Left ventricle myocardium inferior (tissue), 1 donor: ENCODE measurements around the gene SORBS2. TPM values are rescaled to one million over a fixed set of nuclear protein-coding genes. Genes with fewer than 3 reads are reported as not detected.

Source experiments
- DNase-seq: peaks from one replicate; pipeline ENCODE4 v3.0.0-alpha.2; 2020
- H3K27ac ChIP-seq: fragments of 200-600 bp; replicated peaks from 2 replicates; pipeline ENCODE4 v1.8.0; 2021
- H3K27me3 ChIP-seq: fragments of 200-600 bp; 2 replicates; pipeline ENCODE4 v1.8.0; 2021; ENCODE audit warnings: low read depth
- H3K36me3 ChIP-seq: fragments of 200-600 bp; 2 replicates; pipeline ENCODE4 v1.8.0; 2021
- H3K4me1 ChIP-seq: fragments of 200-600 bp; 2 replicates; pipeline ENCODE4 v1.8.0; 2021
- H3K4me3 ChIP-seq: fragments of 200-600 bp; 2 replicates; pipeline ENCODE4 v1.8.0; 2021; ENCODE audit warnings: mild to moderate bottlenecking, moderate library complexity
- H3K9me3 ChIP-seq: fragments of 200-600 bp; replicated peaks from 2 replicates; pipeline ENCODE4 v1.8.0; 2021
- intact Hi-C: fragments of 100-400 bp; cut with micrococcal nuclease; formaldehyde crosslinking; loops from one replicate; pipeline ENCODE4 v1.11.0; 2022
- total RNA-seq: library from RNA; stranded (reverse); fragmentation: NEBNext Ultra II Directional; extraction: Animal tissue kit (Norgen Biotek cat#: 25700); gene quantifications from one replicate; pipeline ENCODE4 v1.2.1, GENCODE V29; 2021
- TF ChIP-seq, protein P1 (sequence below): fragments of 200-600 bp; IDR thresholded peaks from 2 replicates; pipeline ENCODE4 v1.8.0; 2021; ENCODE audit warnings: antibody characterized with exemption, mild to moderate bottlenecking, borderline replicate concordance
- donor health status: DM: no; HTN: yes; CAD: no; lungs with severe emphysema.

SORBS2 gene
- total RNA-seq, 1 donor from 2014 or later, result 1,282 TPM

DNA sequence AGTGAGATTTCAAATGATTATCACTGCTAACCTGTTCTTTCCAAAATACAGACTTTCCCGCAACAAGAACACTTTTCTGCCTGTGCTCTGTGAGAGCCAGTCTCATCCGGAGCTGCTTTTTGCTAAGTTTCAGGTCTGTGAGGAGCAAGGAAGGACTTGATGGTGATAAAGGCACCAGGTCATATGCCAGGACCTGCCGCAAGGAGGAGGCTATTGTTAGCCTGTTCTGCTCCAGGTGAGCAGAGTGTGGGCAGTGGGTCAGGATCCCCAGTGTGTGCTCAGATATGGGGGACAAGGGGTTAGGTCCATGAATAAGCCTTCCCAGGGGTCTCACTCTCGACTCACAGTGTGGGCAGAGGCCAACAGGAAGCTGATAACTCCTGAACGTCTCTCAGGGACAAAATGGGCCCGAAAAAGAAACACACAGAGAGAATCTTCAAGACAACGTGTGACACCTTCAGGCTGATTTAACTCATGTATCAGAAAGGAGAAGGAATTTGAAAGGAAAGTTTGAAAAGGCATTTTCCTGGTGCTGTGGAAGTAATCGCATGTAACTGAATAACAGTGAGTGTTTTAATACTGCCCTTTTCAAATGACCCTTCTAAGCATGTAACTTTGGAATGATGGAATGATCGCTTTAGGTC lies 219.0 kb downstream of the SORBS2 start:
- peaks cover 44% of the 10 kb centered on the region for H3K4me1 ChIP-seq
- H3K4me3 ChIP-seq, result no peak overlapping the region
- no peaks in the 10 kb centered on the region for H3K9me3 ChIP-seq
- H3K36me3 ChIP-seq, result no peaks in the 10 kb centered on the region
- peak overlapping the region; percentile 37 for H3K27ac ChIP-seq
- intact Hi-C loops, result loop anchor here (10.0 kb wide), 2 partner anchors 108 to 168 kb away; partner anchors contain the start of gene UFSP2
- no peak for DNase-seq
- H3K27me3 ChIP-seq, result no peaks in the 10 kb centered on the region
- TF ChIP-seq, protein P1, sequence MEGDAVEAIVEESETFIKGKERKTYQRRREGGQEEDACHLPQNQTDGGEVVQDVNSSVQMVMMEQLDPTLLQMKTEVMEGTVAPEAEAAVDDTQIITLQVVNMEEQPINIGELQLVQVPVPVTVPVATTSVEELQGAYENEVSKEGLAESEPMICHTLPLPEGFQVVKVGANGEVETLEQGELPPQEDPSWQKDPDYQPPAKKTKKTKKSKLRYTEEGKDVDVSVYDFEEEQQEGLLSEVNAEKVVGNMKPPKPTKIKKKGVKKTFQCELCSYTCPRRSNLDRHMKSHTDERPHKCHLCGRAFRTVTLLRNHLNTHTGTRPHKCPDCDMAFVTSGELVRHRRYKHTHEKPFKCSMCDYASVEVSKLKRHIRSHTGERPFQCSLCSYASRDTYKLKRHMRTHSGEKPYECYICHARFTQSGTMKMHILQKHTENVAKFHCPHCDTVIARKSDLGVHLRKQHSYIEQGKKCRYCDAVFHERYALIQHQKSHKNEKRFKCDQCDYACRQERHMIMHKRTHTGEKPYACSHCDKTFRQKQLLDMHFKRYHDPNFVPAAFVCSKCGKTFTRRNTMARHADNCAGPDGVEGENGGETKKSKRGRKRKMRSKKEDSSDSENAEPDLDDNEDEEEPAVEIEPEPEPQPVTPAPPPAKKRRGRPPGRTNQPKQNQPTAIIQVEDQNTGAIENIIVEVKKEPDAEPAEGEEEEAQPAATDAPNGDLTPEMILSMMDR, result no peak

DNA sequence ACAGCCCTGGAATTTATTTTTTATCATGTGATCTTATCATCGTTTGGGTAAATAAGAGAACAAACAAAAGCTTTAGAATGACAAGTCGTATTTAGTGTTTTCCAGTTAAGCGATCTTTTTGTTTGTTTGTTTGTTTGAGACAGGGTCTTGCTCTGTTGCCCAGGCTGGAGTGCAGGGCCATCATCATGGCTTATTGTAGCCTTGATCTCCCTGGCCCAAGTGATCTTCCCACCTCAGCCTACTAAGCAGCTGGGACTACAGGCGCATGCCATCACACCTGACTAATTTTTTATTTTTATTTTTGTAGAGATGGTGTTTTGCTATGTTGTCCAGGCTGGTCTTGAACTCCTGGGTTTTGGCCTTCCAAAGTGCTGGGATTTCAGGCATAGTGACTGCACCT lies 219.6 kb downstream of the SORBS2 start:
- Histone ChIP-seq H3K4me3 (no peak overlapping the region), H3K4me1 (peaks cover 38% of the 10 kb centered on the region)

DNA sequence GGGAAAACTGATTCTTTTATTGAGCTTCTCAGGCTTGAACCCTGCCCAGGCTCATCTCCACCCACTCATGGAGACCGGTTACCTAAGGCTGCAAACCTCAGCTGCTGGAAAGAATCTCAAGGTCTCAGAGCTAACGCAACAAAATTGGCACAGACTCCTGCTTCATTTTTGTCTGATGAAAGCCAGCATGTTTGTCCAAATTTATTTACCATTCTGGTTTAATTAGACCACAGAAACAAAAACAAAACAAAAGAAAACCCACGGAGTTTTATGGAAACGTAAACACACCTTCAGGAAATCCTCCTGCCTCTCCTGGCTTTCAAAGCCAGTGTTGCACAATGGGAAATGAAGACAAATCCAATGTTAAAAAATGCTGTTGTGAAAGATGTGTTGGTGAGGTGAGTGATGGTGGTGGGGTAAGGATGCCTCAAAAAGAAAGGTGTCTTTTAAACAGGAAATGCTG lies 220.3 kb downstream of the SORBS2 start:
- intact Hi-C loops, result loop anchor here (10.0 kb wide), 2 partner anchors 107 to 167 kb away; partner anchors contain the start of gene UFSP2
- Histone ChIP-seq H3K4me3 (no peak overlapping the region), H3K4me1 (peaks cover 32% of the 10 kb centered on the region), H3K36me3 (peaks cover 4% of the 10 kb centered on the region), H3K9me3 (no peaks in the 10 kb centered on the region), H3K27me3 (no peaks in the 10 kb centered on the region), H3K27ac (peak overlapping the region; percentile 36)
- TF ChIP-seq, protein P1, result no peak
- no peak for DNase-seq

More for the DNA sequence above, 219.6 kb downstream of the SORBS2 start:
- Histone ChIP-seq H3K9me3 (no peaks in the 10 kb centered on the region), H3K27ac (peak overlapping the region; percentile 37), H3K36me3 (no peaks in the 10 kb centered on the region), H3K27me3 (no peaks in the 10 kb centered on the region)
- intact Hi-C loops, result loop anchor here (10.0 kb wide), 2 partner anchors 108 to 168 kb away; partner anchors contain the start of gene UFSP2
- no peak for DNase-seq
- TF ChIP-seq, protein P1, result no peak

DNA sequence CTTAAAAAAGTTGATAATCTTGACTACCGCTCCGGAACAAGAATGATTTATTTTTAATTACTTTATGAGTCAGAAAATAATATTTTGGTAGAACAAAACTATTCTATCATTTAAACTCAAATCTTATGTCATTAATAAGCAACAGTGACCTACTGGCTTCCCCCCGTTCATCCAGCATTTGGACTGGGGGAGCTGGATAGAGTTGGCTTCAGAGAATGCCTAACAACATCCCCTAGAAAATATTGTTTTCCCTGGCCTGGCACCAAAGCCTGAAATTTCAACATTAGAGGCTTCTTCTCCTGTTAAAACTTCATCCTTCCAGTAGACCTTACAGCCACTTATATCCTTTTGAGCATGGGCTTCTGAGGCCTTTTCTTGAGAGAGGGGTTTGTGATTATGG lies 221.0 kb downstream of the SORBS2 start:
- H3K27me3 ChIP-seq, result no peaks in the 10 kb centered on the region
- peaks cover 5% of the 10 kb centered on the region for H3K36me3 ChIP-seq
- intact Hi-C loops, result loop anchor here (10.0 kb wide), 2 partner anchors 106 to 166 kb away; partner anchors contain the start of gene UFSP2
- TF ChIP-seq, protein P1, result no peak
- no peak overlapping the region for H3K4me3 ChIP-seq
- no peak for DNase-seq
- H3K27ac ChIP-seq, result peak overlapping the region; percentile 36
- H3K4me1 ChIP-seq, result peaks cover 31% of the 10 kb centered on the region
- H3K9me3 ChIP-seq, result no peaks in the 10 kb centered on the region

DNA sequence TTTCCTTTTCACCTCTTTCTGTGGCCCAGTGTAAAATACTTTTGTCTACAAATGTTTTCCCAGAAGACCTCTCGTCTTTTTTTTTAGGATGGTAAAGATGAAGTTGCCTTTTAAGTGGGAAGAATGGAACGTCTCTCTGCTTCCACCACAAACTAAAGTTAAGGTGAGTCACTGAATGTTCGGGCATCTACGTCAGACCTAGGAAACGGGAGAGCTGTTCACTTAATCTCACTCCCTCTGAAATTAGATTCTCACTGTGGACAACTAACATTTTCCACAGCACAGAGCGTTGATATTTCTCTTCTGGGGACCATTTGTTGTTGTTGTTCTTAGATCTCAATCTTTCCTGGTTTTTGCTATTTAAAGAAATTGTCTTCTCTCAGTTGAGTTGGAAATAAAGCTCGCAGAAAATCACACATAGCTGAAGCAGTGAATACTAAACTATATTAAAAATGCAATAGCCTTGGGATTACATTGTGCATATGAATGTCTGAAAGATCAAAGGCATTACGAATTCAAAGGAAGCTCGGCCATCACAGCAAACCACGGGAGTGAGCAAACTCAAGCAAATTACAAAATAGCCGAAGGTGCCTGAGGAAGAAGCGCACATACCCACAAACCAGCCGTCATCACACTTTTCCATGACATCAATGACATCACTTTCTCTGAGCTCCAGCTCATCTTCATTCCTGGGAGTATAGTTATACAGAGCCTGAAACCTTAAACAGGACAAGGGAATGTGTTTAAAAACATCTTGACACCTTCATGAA lies 222.7 kb downstream of the SORBS2 start:
- intact Hi-C loops, result no loop called here
- Histone ChIP-seq H3K36me3 (peaks cover 5% of the 10 kb centered on the region), H3K4me1 (peaks cover 25% of the 10 kb centered on the region), H3K27me3 (no peaks in the 10 kb centered on the region), H3K4me3 (no peak overlapping the region), H3K9me3 (no peaks in the 10 kb centered on the region), H3K27ac (peak overlapping the region; percentile 21)
- no peak for DNase-seq
- TF ChIP-seq, protein P1, result no peak
